ENCODE results near the gene SLC34A3.

DNA sequence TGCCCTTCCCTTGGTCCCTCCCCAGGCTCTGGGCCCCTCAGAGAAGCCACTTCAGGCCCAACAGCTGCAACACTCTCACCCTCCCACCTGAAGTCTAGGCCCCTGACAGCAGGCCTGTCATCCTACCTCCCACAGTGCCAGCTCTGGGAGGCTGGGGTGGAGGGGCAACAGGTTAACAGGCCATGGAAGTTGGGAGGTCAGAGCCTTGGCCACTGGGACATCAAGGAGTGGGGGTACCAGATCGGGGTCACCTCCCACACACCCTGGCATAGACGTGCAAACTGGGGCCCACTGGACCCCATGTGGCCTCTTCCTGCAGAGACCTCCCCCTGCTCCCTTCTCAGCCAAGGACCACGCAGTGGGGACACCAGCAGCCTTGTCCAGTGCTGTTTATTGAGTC lies 39.5 kb upstream of the SLC34A3 start:
- no peak for TF ChIP-seq NR3C1 (CRISPR knock-in tag; conservative IDR thresholded peaks at IDR 0.05; ENCODE audit: low read depth)
- TF ChIP-seq, protein P1, sequence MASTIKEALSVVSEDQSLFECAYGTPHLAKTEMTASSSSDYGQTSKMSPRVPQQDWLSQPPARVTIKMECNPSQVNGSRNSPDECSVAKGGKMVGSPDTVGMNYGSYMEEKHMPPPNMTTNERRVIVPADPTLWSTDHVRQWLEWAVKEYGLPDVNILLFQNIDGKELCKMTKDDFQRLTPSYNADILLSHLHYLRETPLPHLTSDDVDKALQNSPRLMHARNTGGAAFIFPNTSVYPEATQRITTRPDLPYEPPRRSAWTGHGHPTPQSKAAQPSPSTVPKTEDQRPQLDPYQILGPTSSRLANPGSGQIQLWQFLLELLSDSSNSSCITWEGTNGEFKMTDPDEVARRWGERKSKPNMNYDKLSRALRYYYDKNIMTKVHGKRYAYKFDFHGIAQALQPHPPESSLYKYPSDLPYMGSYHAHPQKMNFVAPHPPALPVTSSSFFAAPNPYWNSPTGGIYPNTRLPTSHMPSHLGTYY (CRISPR knock-in tag; IDR thresholded peaks at IDR 0.05) = no peak
- TF ChIP-seq ZNF232 (CRISPR knock-in tag; IDR thresholded peaks at IDR 0.05) = no peak
- TF ChIP-seq CTCF (IDR thresholded peaks at IDR 0.05) = no peak
- no peak for TF ChIP-seq ATF6 (CRISPR knock-in tag; IDR thresholded peaks at IDR 0.05)
- no peak for TF ChIP-seq ETV6 (CRISPR knock-in tag; IDR thresholded peaks at IDR 0.05)
- TF ChIP-seq, protein P2, sequence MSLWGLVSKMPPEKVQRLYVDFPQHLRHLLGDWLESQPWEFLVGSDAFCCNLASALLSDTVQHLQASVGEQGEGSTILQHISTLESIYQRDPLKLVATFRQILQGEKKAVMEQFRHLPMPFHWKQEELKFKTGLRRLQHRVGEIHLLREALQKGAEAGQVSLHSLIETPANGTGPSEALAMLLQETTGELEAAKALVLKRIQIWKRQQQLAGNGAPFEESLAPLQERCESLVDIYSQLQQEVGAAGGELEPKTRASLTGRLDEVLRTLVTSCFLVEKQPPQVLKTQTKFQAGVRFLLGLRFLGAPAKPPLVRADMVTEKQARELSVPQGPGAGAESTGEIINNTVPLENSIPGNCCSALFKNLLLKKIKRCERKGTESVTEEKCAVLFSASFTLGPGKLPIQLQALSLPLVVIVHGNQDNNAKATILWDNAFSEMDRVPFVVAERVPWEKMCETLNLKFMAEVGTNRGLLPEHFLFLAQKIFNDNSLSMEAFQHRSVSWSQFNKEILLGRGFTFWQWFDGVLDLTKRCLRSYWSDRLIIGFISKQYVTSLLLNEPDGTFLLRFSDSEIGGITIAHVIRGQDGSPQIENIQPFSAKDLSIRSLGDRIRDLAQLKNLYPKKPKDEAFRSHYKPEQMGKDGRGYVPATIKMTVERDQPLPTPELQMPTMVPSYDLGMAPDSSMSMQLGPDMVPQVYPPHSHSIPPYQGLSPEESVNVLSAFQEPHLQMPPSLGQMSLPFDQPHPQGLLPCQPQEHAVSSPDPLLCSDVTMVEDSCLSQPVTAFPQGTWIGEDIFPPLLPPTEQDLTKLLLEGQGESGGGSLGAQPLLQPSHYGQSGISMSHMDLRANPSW (CRISPR knock-in tag; conservative IDR thresholded peaks at IDR 0.05; ENCODE audit: low read depth) = no peak

All from WTC11 (cell line).